GM19463 (cell line): ENCODE data around the gene PRKAG3.

Source experiments
- ATAC-seq: cut with Tn5 transposase; IDR thresholded peaks from one replicate; pipeline ENCODE4 v1.9.1; 2021; ENCODE audit warnings: mild to moderate bottlenecking, moderate library complexity; ENCODE audit not compliant: unreplicated experiment

Gene PRKAG3

DNA sequence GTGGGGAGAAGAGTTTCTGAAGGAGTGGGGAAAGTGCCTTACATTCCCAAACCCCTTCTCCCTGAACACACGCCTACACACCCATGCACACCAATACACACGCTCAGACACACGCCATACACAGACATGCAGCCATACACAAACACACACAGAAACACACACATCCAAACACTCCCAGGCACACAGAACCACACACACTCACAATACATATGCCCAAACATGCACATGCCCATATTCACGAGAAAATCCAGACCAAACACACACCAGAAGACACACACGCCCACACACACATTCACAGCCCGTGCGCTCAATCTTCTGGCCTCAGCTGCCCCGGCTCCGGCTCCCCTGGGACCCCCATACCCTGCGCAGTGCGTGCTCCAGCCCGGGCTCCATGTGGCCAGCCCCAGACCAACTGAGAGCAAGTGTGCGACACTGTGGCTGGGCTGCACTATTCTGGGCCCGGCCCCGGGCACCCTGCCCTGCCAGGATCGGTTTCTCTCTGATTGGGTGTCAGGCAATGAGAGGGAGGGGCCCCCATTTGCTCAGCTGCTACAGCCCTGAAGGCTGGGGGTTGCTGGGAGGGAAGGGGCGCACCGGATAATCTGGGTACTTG lies at the start of gene PRKAG3:
TSS of gene PRKAG3 (minus strand) at position 426 of the 613 bp plus-strand sequence.
- no peak for ATAC-seq

GRCh38 chr2:218880859-218881594 lies 49.4 kb upstream of the PRKAG3 start:
- no peak for ATAC-seq

- peak; percentile 67 for ATAC-seq
These were observed 48.7 kb upstream of the PRKAG3 start, which contains the start of gene WNT10A for GRCh38 chr2:218880102-218880858. Gene WNT10A (plus strand): TSS chr2:218880852. CDS start chr2:218880996, 144 bp downstream.

GRCh38 chr2:218879776-218880101 lies 48.1 kb upstream of the PRKAG3 start:
- no peak for ATAC-seq

DNA sequence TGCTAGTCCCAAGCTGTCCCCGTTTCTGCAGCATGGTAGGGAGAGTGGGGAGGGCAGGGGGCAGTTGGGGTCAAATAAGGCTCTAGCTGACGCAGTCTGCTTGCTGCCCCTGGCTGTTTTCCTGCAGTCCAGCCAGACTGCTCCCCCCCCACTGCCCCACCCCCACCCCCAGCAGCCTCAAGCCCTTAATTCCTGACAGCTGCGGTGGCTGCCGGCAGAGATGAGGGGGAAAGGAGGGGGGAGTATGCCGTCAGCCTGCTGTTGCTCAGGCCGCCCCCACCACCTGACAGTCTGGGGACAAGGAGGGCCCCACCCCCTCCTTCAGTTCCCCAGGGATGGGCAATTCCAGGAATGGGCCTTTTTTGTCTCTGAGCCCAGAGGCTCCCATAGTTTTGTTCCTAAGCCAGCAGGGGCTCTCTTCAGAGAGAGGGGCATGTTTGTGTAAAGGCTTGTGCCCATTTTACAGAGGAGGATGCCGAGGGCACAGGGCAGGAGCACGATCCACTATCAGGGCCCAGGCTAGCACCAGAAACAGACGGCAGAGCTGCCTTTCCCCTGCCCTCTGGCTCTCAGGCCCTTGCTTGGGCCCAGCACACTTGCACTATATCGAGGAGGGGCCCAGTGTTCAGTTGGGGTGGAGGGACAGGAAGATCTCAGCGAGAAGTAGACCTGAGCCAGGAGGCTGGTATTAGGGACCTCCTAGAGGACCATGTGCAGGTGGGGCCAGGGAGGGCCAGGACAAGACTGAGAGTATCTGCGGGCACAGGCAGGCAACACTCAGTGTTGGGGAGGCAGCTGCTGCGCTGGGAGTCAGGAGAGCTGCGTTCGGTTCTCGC lies 47.5 kb upstream of the PRKAG3 start:
- no peak for ATAC-seq

DNA sequence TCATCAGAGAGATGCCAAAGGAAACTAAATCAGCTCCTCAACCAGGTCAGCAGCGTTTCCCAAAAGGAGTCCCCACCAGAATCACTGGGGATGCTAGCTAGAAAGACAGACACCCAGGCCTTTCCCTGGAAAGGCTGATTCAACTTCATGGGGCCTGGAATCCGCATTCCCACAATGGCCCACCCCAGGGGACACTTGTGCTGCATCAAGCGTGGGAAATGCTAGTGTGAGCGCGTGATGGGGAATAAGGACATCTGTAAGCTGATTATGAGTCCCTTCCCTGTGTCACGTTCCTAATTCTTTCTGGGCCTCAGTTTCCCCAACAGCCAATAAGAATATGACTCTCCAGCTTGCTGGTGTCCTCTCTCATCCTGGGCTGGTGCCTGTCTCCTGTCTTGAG lies 46.9 kb upstream of the PRKAG3 start:
- ATAC-seq = no peak

DNA sequence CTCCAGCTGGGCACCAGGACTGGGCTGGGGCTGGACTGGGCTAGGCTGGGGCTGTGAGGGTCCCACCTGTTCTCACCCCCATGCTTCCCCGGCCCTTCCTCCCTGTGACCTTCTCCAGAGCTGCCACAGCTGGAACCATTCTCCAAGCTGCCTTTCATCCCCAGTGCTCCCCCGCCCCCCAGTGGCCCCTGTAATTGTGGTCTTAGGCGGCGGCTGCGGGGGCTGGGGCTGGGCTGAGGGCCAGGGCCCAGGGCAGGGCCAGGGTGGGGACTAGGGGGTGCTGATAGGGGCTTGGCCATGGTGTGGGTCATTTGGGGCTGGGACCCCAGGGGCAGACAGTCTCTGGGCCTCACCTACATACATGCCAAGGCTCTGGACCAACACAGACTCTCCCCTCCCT lies 46.3 kb upstream of the PRKAG3 start:
- no peak for ATAC-seq

DNA sequence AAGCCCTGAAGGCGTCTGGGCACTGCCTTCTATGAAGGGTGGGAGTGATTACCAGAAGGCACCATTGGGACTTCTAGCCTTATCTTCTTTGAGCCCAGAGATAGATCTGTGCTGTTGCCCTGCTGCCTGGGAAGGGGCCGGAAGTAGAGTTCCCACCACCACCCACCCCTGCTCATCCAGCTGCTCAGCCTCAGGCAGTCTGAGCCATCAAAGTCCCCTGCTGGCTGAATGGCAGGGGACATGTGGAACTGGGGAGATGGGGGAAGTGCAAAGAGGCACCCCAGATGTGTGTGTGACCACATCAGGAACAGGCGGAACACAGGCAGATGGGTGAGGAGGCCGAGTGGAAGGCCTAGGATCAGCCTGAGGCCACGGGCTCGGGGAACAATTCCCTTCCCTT lies 45.7 kb upstream of the PRKAG3 start:
- no peak for ATAC-seq

GRCh38 chr2:218876562-218877219 lies 45.1 kb upstream of the PRKAG3 start:
- ATAC-seq = no peak

DNA sequence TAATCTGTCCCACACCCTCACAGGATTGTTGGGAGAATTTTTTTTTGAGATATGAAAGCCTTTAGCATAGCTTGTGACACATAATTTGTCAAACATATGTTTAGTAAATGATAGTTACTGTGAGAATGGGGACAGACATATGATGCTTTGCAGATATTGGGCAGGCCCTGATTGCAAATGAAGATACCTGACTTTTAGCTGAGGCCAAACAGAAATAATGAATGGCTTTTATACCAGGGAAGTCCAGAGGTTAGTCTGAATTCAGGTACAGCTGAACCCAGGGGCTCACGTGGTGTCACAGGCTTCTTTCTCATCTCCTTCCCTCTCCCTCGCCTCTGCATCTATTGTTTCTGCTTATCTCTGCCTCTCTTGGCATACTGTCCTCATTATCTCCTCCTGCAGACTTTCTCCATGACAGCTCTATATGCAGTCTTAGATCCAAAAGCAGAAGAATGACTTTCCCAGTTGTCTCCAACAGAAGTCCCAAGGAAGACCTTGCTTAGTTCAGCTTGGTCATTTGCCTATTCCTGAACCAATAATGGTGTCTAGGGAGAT lies 44.2 kb upstream of the PRKAG3 start:
- no peak for ATAC-seq

GRCh38 chr2:218873359-218874194 lies 42.0 kb upstream of the PRKAG3 start:
- ATAC-seq = no peak

DNA sequence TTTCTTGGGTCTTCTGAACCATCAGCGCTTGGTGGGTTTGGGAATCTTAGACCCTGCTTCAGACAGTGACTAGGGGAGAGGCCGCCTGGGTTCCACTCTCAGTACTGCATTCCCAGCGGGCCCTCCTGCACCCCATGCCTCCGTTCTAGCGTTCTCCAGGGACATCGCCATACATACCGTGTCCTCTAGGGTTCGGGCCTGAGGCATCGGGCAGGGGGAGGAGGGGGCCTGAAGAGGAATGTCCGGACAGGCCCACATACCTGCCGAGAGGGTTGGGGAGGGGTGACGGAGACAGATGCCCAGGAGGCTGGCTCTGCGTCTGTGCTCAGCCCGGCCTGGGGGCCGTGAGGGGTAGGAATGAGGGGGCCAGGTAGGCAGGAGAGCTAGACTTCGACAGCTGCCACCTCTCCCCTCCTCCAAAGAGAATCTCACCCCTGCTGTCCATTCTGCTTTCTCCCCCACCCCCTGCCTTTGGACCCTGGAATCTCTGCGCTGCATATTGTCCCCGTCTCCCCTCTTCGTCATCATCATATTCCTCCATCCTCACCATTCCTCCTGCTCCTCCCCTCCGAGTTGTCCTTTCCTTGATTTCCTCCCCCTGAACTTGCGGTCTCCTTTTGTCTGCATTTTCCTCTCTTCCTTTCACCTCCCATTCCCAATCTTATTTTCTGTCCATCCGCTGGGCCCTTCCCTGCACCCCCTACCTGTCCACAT lies 41.2 kb upstream of the PRKAG3 start:
- no peak for ATAC-seq

DNA sequence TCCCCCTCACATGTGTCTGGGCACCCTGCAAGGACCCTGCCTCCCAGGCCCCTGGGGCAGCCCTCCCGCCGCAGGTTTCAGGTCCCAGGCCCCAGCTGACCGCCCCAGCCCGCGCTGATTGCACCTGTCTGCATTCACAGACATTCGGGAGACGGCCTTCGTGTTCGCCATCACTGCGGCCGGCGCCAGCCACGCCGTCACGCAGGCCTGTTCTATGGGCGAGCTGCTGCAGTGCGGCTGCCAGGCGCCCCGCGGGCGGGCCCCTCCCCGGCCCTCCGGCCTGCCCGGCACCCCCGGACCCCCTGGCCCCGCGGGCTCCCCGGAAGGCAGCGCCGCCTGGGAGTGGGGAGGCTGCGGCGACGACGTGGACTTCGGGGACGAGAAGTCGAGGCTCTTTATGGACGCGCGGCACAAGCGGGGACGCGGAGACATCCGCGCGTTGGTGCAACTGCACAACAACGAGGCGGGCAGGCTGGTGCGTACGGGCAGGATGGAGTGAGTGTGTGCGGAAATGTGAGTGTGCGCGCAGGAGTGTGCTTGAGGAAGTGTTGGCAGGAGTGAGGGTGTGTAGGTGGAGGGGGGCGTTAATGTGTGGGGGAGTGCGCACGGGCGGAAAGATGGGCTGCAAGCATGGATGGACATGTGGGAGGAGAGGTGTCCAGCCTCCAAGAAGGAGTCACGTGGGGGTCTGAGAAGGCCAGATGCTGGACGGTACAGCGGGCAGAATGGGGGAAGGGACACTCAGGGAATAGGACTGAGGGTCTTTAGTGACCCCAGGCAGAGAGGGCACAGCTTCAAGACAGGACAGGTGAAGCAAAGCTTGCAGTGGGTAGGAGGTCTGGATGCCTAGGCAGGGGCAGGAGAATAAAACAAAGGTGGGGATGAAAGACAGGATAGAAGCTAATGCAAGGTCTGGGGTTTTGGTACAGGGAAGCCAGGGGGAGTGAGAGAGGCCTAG lies 40.0 kb upstream of the PRKAG3 start:
- ATAC-seq = no peak

DNA sequence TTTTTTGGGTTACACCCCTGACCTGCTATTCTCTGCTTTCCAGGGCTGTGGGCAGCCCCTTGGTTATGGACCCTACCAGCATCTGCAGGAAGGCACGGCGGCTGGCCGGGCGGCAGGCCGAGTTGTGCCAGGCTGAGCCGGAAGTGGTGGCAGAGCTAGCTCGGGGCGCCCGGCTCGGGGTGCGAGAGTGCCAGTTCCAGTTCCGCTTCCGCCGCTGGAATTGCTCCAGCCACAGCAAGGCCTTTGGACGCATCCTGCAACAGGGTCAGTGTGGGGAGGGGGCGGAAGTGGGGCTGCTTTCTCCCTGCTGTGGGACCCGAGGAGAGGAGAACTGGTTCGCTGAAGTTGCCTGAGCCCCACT lies 39.4 kb upstream of the PRKAG3 start:
- no peak for ATAC-seq

GRCh38 chr2:218869064-218869463 lies 37.5 kb upstream of the PRKAG3 start:
- ATAC-seq = no peak

DNA sequence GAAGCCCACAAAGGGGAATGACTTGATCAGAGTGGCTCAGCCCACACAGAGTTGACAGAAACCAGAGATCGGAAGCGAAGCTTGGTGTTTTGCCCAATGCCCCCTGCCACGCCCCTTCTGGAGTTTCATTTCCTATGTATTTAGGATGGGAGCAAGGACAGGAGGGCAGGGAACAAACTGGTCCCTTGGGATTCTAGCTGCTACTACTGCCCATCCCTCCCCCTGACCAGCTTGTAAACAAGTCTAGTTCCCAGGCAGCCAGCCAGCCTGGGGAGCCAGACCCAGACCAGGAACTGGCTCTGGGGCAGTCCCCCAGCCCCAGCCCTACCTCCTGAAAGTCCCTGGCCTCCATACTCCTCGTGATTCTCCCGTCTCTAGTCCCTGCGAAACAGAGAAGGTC lies 36.3 kb upstream of the PRKAG3 start:
- ATAC-seq = no peak

DNA sequence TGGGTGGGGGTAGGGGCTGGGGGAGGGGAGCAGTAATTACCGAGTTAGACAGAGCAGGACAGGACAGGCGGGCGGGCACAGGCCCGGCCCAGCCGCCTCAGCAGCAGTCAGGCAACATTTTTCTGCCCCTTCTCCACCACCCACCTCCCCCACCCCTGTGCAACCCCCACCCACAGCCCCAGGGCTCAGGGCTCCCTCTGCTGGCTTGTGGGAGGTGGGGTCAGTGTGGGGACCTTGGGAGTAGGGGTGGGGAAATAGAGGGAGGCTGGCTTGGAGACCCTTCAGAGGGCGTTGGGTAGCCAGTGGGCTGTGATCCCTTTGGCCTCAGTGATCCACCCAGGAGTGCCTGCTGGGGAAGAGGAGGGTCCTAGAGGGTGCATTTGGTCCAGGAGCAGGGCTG lies 34.4 kb upstream of the PRKAG3 start:
- ATAC-seq = no peak

DNA sequence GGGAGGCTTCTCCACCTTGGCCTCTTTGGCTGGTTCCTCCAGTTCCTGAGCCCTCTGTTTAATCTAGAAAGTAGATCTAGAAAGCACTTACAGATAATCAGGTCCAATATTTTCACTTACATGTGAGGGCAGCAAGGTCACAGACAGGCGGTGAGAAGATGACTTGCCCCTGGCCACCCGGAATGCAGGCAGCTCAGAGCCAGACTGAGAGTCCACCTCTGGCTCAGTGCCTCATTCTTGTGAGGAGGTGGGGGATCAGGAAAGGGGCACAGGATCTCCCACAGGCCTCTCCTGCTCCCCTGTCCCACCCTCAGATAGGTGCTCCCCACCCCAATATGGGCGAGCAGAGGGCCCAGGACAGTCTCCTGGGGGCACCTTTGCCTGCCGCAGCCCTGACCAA lies 33.8 kb upstream of the PRKAG3 start:
- ATAC-seq = no peak
